HFFc6 (cell line): Measurements from ENCODE around the gene POFUT2. TPM values are rescaled to one million over a fixed set of nuclear protein-coding genes. Genes with fewer than 3 reads are reported as not detected.

Experiments
- DNase-seq: peaks from one replicate; pipeline ENCODE4 v3.0.0-alpha.2; 2018
- H3K27ac Mint-ChIP-seq: 2 replicates; pipeline ENCODE4 v1.8.0; 2020; ENCODE audit warnings: mild to moderate bottlenecking, mixed read lengths
- H3K27me3 Mint-ChIP-seq: 2 replicates; pipeline ENCODE4 v1.8.0; 2021; ENCODE audit warnings: mild to moderate bottlenecking, moderate library complexity, mixed read lengths; ENCODE audit not compliant: insufficient read depth
- H3K36me3 Mint-ChIP-seq: 2 replicates; pipeline ENCODE4 v1.8.0; 2021; ENCODE audit warnings: low read depth, mixed read lengths
- H3K4me1 Mint-ChIP-seq: 2 replicates; pipeline ENCODE4 v1.8.0; 2020; ENCODE audit warnings: low read depth, mixed read lengths
- H3K4me3 Mint-ChIP-seq: 2 replicates; pipeline ENCODE4 v1.8.0; 2020; ENCODE audit warnings: mild to moderate bottlenecking, moderate library complexity, mixed read lengths
- H3K9me3 Mint-ChIP-seq: 2 replicates; pipeline ENCODE4 v1.8.0; 2020; ENCODE audit warnings: mild to moderate bottlenecking, mixed read lengths
- CTCF ChIP-seq: fragments of 200-600 bp; sonication (generic); IDR thresholded peaks from 2 replicates; pipeline ENCODE4 v1.5.0; 2021; ENCODE audit warnings: antibody characterized with exemption, mild to moderate bottlenecking
- total RNA-seq, 6 experiments: library from RNA; stranded (reverse); fragmentation: NEBNext Ultra II Directional; extraction: Animal tissue kit (Norgen Biotek cat#: 25700); gene quantifications; 2 replicates in 1 of 6; 3 replicates in 5 of 6; pipeline ENCODE4 v1.2.3, GENCODE V29; 2021

The POFUT2 gene
- total RNA-seq, 6 experiments from 2014 or later: 78.2 to 112 (median 80.3) TPM

GRCh38 chr21:45326169-45326851 is 38.6 kb upstream of the POFUT2 start:
- TF ChIP-seq CTCF: no peak
- Mint-ChIP-seq H3K27ac (no peak overlapping the region; the same call in 1 of the 2 replicates), H3K4me1 (peaks cover 40% of the 10 kb centered on the region), H3K36me3 (no peaks in the 10 kb centered on the region), H3K9me3 (no peaks in the 10 kb centered on the region), H3K4me3 (no peak overlapping the region), H3K27me3 (peaks cover 2% of the 10 kb centered on the region; the same call in 1 of the 2 replicates)
- peak; percentile 45 for DNase-seq

GRCh38 chr21:45325206-45326168 is 37.8 kb upstream of the POFUT2 start:
- Mint-ChIP-seq H3K27me3 (peaks cover 2% of the 10 kb centered on the region; the same call in 1 of the 2 replicates), H3K4me3 (no peak overlapping the region), H3K27ac (peak overlapping the region; percentile 73), H3K36me3 (no peaks in the 10 kb centered on the region), H3K4me1 (peaks cover 40% of the 10 kb centered on the region), H3K9me3 (no peaks in the 10 kb centered on the region)
- no peak for DNase-seq
- no peak for TF ChIP-seq CTCF

- Mint-ChIP-seq H3K4me1 (peaks cover 39% of the 10 kb centered on the region), H3K9me3 (no peaks in the 10 kb centered on the region), H3K27ac (peak overlapping the region; percentile 49; the same call in 1 of the 2 replicates)
These were observed 37.0 kb upstream of the POFUT2 start for GRCh38 chr21:45324489-45325205.

GRCh38 chr21:45323487-45324311 is 36.0 kb upstream of the POFUT2 start:
- H3K9me3 Mint-ChIP-seq: no peaks in the 10 kb centered on the region
- H3K4me3 Mint-ChIP-seq: no peak overlapping the region
- peaks cover 4% of the 10 kb centered on the region for H3K27me3 Mint-ChIP-seq
- no peaks in the 10 kb centered on the region for H3K36me3 Mint-ChIP-seq
- H3K27ac Mint-ChIP-seq: peak overlapping the region; percentile 49; the same call in 1 of the 2 replicates
- no peak for TF ChIP-seq CTCF
- no peak for DNase-seq
- H3K4me1 Mint-ChIP-seq: peaks cover 45% of the 10 kb centered on the region

More at GRCh38 chr21:45324489-45325205, 37.0 kb upstream of the POFUT2 start:
- no peak overlapping the region for H3K4me3 Mint-ChIP-seq
- no peak for TF ChIP-seq CTCF
- no peaks in the 10 kb centered on the region for H3K36me3 Mint-ChIP-seq
- H3K27me3 Mint-ChIP-seq: no peaks in the 10 kb centered on the region; the same call in 1 of the 2 replicates
- no peak for DNase-seq
